Stomach (tissue), 9 donors: ENCODE results near the gene IFITM10. TPM values are rescaled to one million over a fixed set of nuclear protein-coding genes. Genes with fewer than 3 reads are reported as not detected.
A peak's percentile ranks its signal among the peaks of the same experiment; 100 is the strongest.

Source experiments
- DNase-seq, 2 donors: peaks; one replicate each; pipeline versions ENCODE4 v3.0.0 to v3.0.0-alpha.2; 2013 to 2019
- H3K27ac ChIP-seq, 5 donors: fragments of 200-600 bp in 4 of 5; sonication (generic) in 4 of 5; one replicate each; pipeline ENCODE4 v1.5.1; 2013 to 2019; ENCODE audit warnings: mild to moderate bottlenecking in 1 of 5, moderate library complexity in 1 of 5
- H3K27me3 ChIP-seq, 3 donors: fragments of 200-600 bp; sonication (generic); one replicate each; pipeline ENCODE4 v1.5.1; 2017 to 2019; ENCODE audit warnings: mixed run types in 1 of 3
- H3K36me3 ChIP-seq, 4 donors: fragments of 200-600 bp; sonication (generic); 1 replicate in 3 of 4; 2 replicates in 1 of 4; pipeline ENCODE4 v1.5.1; 2016 to 2019
- H3K4me1 ChIP-seq, 4 donors: fragments of 200-600 bp; sonication (generic); one replicate each; pipeline ENCODE4 v1.5.1; 2016 to 2019
- H3K4me3 ChIP-seq, 4 donors: fragments of 200-600 bp; sonication (generic) in 3 of 4; one replicate each; pipeline ENCODE4 v1.5.1; 2016 to 2019; ENCODE audit warnings: mild to moderate bottlenecking in 1 of 4
- H3K9me3 ChIP-seq, 4 donors: fragments of 200-600 bp; sonication (generic); one replicate each; pipeline ENCODE4 v1.5.1; 2016 to 2019
- CTCF ChIP-seq, 7 experiments: fragments of 450-650 bp in 4 of 7; fragments of 200-600 bp in 3 of 7; sonication (generic) in 3 of 7; IDR thresholded peaks; one replicate each; pipeline ENCODE4 v1.5.1; 2016 to 2019; ENCODE audit warnings: antibody characterized with exemption in 7 of 7, control low read depth in 2 of 7, mild to moderate bottlenecking in 1 of 7
- EP300 ChIP-seq: sonication (generic); formaldehyde crosslinking; IDR thresholded peaks from one replicate; pipeline ENCODE4 v1.6.1; 2017; ENCODE audit warnings: antibody characterized with exemption
- POLR2A ChIP-seq, 4 donors: fragments of 450-650 bp; IDR thresholded peaks; one replicate each; pipeline ENCODE4 v1.6.1; 2016; ENCODE audit warnings: antibody characterized with exemption in 4 of 4, control low read depth in 2 of 4, mild to moderate bottlenecking in 1 of 4, moderate library complexity in 1 of 4
- POLR2AphosphoS5 ChIP-seq, 3 donors: sonication (generic); formaldehyde crosslinking; IDR thresholded peaks; one replicate each; pipeline ENCODE4 v1.6.1; 2016; ENCODE audit warnings: antibody characterized with exemption in 3 of 3
- WGBS, 5 donors: extraction: QIAGEN DNeasy Blood & Tissue Kit in 3 of 5; methylation state at CpG; one replicate each; pipeline versions ENCODE4 v1.1.5 to v1.1.7; 2013 to 2018; 5-methylcytosine and 5-hydroxymethylcytosine counted together
- intact Hi-C: fragments of 100-400 bp; cut with DNase I; formaldehyde crosslinking; loops from one replicate; pipeline ENCODE4 v1.15.1; 2023; ENCODE audit warnings: low total_unique reads
- polyA plus RNA-seq, 3 donors: library from polyadenylated mRNA; stranded (reverse); fragments of 200-250 nt; gene quantifications; one replicate each; pipeline ENCODE4 v1.2.3, GENCODE V29; 2013
- total RNA-seq, 5 donors: library from RNA; depleted of rRNA; stranded (reverse); fragments of >200 nt; gene quantifications; one replicate each; pipeline versions ENCODE4 v1.1.0 to v1.2.3, GENCODE V29; 2014 to 2016
- donor health status: healthy with polysubstance abuse.
- donor health status: Bipolar disorder and iron deficiency.
- donor health status: healthy.

Gene IFITM10
- total and polyA plus RNA-seq, 8 donors, result 0.19 to 1.1 (median 0.84) TPM; not detected in 4

GRCh38 chr11:1784761-1785650 is 34.6 kb upstream of the IFITM10 start:
- intact Hi-C loops, result no loop called here

DNA sequence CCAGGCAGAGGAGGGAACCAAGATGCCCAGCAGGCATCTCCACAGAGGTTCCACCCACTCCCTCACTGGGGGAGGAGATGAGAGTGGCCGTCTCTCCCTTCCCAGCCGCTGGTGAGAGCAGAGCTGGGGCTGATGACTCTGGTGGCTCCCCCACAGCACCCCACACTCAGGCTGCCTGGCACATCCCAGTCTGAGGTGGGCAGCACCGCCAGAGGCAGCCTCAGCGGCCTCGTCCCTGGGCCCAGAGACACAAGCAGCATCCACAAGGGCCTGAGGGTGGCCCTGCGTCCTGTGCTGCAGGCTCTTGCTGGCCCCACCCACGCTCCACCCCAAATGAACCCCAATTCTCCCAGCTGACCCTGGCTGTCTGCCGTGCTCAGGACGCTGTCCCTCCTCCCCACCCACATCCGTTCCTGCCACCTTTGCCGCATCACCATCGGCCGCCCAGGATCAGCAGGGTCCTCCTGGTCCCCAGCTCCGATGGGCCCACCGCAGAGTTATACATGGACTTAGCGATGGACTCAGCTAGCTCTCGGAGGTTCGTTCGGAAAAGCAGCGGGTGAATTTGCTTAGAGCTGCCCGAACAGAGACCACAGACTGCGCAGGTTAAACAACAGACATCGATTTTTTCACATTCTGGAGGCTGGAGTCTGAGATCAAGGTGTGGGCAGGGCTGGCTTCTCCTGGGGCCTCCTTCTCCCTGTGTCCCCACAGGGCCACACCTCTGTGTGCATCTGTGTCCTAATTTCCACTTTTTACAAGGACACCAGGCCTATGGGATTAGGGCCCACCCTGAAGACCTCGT is 33.5 kb upstream of the IFITM10 start:
- Histone ChIP-seq H3K27ac (no peak overlapping the region), H3K9me3 (no peaks in the 10 kb centered on the region), H3K36me3 (no peaks in the 10 kb centered on the region), H3K4me1 (peaks cover 0 to 40% (median 0%) of the 10 kb centered on the region in 4 donors), H3K4me3 (no peak overlapping the region), H3K27me3 (peaks cover 0 to 9% (median 0%) of the 10 kb centered on the region in 3 donors)
- no peak for TF ChIP-seq POLR2A (IDR thresholded peaks at IDR 0.05)
- no peak for TF ChIP-seq POLR2AphosphoS5 (IDR thresholded peaks at IDR 0.05)
- TF ChIP-seq CTCF (IDR thresholded peaks at IDR 0.05), result no peak
- no peak for TF ChIP-seq EP300
- WGBS, 5 donors, result 78 to 83% (median 82%) methylated on average over 22 to 24 of the region's 24 CpGs
- no peak for DNase-seq
- intact Hi-C loops, result no loop called here

More at GRCh38 chr11:1784761-1785650, 34.6 kb upstream of the IFITM10 start:
- TF ChIP-seq EP300 (no peak), CTCF (IDR thresholded peaks at IDR 0.05) (no peak), POLR2AphosphoS5 (IDR thresholded peaks at IDR 0.05) (no peak), POLR2A (IDR thresholded peaks at IDR 0.05) (no peak)
- H3K4me3 ChIP-seq, result no peak overlapping the region
- DNase-seq, result no peak
- 87 to 92% (median 89%) methylated on average over 21 to 23 of the region's 23 CpGs for WGBS, 5 donors
- H3K4me1 ChIP-seq, result peaks cover 0 to 33% (median 0%) of the 10 kb centered on the region in 4 donors
- H3K27me3 ChIP-seq, result no peaks in the 10 kb centered on the region
- H3K27ac ChIP-seq, result no peak overlapping the region
- H3K36me3 ChIP-seq, result no peaks in the 10 kb centered on the region
- H3K9me3 ChIP-seq, result no peaks in the 10 kb centered on the region

DNA sequence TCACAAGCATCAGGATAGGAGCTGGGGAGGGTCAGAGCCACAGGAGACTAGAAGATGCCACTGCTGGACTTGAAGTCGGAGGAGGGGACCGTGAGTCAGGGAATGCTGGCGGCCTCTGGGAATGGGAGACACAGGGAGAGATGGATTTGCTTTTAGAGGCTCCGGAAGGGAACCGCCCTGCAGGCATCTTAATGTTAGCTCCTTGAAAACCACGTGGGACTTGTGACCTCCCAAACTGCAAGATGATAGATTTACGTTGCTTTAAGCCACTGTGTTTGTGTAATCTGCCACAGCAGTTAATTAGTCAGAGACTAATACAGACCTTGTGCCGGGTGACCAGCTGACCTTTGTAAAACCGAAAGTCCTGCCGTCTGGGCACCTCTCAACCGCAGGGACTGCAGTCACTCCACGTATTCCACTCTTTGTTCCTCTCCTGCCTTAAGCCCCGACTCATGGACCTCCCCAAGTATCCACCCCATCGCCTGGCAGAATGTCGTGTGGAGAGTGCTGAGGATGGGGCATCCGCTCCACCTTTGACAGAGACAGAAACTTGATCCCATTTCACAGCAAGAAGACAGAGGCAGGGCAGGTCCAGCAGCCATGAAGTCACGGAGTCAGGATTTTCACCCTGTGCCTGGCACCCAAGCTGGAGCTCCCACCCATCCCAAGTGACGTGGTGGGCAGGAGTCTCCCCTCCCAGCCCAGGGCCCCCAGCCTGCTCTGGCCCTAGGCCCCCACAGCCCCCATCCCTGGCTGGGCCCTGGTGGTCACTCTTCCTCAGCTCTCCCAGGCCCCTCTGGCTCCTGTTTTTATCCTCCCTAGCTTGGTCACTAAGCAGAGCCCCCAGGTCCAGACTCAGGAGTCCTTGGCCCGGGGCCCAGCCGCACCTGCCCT is 32.7 kb upstream of the IFITM10 start:
- no peak for DNase-seq
- 55 to 70% (median 68%) methylated on average over 17 to 20 of the region's 20 CpGs for whole genome bisulfite sequencing, 5 donors
- H3K27ac ChIP-seq, result peak overlapping the region in 2 of 5 donors; percentile 34 to 50
- TF ChIP-seq POLR2AphosphoS5 (IDR thresholded peaks at IDR 0.05) (no peak), CTCF (IDR thresholded peaks at IDR 0.05) (no peak), POLR2A (IDR thresholded peaks at IDR 0.05) (no peak), EP300 (no peak)
- H3K9me3 ChIP-seq, result no peaks in the 10 kb centered on the region
- intact Hi-C loops, result no loop called here
- H3K4me3 ChIP-seq, result no peak overlapping the region
- H3K4me1 ChIP-seq, result peaks cover 0 to 45% (median 0%) of the 10 kb centered on the region in 4 donors
- H3K27me3 ChIP-seq, result peaks cover 0 to 9% (median 0%) of the 10 kb centered on the region in 3 donors
- no peaks in the 10 kb centered on the region for H3K36me3 ChIP-seq
